Activated naive CD8-positive, alpha-beta T cell treated with anti-CD3 and anti-CD28 coated beads, Interleukin-2, amount 50 U/mL, for 24 hours (primary cell): ENCODE measurements around the gene NAB1.

Source experiments
- ATAC-seq: fragments of 150-1000 bp; cut with Tn5 transposase; one replicate; pipeline ENCODE4 v1.10.0; 2021
- DNase-seq: peaks from one replicate; pipeline ENCODE4 v3.0.0; 2021
- H3K27ac Mint-ChIP-seq: one replicate; pipeline ENCODE4 v1.8.0; 2021; ENCODE audit warnings: mild to moderate bottlenecking, mixed read lengths
- H3K27me3 Mint-ChIP-seq: one replicate; pipeline ENCODE4 v1.8.0; 2021; ENCODE audit warnings: mixed read lengths
- H3K36me3 Mint-ChIP-seq: one replicate; pipeline ENCODE4 v1.8.0; 2021; ENCODE audit warnings: low read depth, mixed read lengths
- H3K4me1 Mint-ChIP-seq: one replicate; pipeline ENCODE4 v1.8.0; 2021; ENCODE audit warnings: mixed read lengths
- H3K4me3 Mint-ChIP-seq: one replicate; pipeline ENCODE4 v1.8.0; 2021; ENCODE audit warnings: mild to moderate bottlenecking, moderate library complexity, mixed read lengths
- H3K9me3 Mint-ChIP-seq: one replicate; pipeline ENCODE4 v1.8.0; 2021; ENCODE audit warnings: mixed read lengths

The NAB1 gene

DNA sequence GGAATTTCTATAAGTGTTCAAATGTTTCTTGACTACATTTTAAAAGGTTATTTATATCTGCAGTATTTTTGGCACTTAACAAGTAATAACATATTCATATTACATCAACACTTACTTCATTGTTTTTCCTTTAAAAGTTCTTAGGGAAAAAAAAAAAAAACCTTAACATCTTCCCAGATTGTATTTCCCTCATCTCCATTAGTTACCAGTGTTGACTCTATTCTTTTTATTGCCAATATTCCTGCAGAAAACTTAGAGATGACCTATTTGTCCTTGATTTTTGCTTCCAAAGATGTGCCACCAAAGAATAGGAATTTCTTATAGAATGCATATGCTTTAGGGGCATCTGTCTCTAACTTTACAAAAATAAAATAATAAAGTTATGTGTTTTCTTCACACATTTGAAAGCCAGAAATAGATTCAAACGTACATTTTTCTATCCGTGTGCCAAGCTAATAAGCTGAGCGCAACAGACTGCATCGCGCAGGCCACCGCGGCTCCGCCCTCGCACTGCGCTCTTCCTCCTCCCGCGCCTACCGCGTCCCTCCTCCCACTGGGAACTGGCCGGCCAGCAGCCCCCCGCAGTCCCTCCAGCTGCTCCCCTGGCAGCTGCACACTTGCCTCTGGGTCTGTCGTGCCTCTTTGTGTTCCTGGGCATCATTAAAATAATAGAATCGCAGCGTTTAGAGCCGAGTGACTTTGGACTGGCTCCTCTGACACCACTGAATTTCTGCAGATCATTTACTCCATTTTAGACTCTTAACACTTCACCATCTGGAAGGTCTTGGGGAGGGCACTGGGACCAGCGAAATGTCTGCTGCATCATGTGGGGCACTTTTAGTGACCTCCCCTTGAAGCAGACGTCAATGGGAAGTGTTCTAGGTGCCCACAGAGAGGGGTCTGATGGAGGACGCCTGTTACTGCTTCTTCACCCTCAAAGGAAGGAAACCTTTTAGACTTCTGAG, 21.2 kb upstream of the NAB1 start:
- peaks cover 23% of the 10 kb centered on the region for H3K4me1 Mint-ChIP-seq
- no peaks in the 10 kb centered on the region for H3K36me3 Mint-ChIP-seq
- peaks cover 5% of the 10 kb centered on the region for H3K27me3 Mint-ChIP-seq
- no peak overlapping the region for H3K27ac Mint-ChIP-seq
- DNase-seq (peak; percentile 30), ATAC-seq (peak; percentile 49)
- peak overlapping the region; percentile 76 for H3K4me3 Mint-ChIP-seq
- peaks cover 13% of the 10 kb centered on the region for H3K9me3 Mint-ChIP-seq

DNA sequence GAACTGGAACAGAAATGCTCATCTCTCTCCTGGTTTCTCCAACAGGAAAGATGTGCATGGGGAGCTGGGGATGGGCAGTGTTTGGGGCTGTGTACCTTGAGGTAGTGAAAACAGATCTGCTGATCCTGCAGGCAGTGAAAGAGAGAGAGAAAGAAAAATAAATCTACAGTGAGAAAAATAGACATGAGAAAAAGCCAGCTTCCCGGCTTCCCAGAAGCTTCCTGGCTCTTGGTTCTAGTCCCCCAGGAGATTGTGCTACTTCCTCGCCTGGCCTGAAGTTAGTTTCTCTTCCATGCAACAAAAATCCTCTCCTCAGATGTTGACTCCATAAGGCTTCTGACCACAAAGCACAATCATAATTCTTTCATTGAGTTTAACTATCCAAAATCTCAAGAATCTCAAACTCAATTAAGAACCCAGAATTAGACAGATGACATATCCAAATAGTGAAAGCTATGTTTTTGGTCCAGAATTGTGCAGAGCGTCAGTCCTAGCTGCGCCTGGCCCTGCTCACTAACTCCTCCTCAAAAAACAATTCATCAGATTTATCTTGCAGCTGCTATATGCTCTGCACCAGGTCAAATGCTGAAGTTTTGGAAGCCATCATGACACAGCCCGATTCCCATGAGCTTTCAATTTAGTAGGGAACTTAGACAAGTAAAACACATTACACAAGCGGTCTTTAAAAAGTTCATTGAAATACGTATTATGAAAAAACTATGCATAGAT, 20.1 kb upstream of the NAB1 start:
- no peak for DNase-seq
- Mint-ChIP-seq H3K4me3 (no peak overlapping the region), H3K4me1 (peaks cover 20% of the 10 kb centered on the region), H3K27ac (no peak overlapping the region), H3K27me3 (peaks cover 5% of the 10 kb centered on the region), H3K9me3 (peaks cover 8% of the 10 kb centered on the region), H3K36me3 (no peaks in the 10 kb centered on the region)
- no peak for ATAC-seq

DNA sequence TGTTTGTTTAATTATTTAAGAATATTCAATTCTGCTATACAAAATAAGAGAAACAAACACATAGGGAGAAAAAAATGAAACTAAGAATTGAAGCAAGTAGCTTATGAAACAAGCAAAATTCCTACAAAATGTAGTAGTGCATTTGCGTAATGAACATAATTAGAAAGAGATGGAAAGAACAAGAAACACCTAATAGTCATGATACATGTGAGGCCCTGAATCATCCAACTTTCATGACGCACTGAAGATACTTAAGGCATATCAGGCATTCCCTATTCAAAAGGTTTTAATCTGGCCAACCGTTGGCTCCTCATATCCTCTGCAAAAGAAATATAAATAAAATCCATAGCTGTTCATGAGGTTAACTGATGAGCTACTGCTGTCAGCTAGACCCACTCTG, 14.5 kb upstream of the NAB1 start:
- H3K4me1 Mint-ChIP-seq, result peaks cover 11% of the 10 kb centered on the region
- H3K4me3 Mint-ChIP-seq, result no peak overlapping the region
- no peaks in the 10 kb centered on the region for H3K9me3 Mint-ChIP-seq
- DNase-seq (no peak), ATAC-seq (no peak)
- no peaks in the 10 kb centered on the region for H3K27me3 Mint-ChIP-seq
- no peaks in the 10 kb centered on the region for H3K36me3 Mint-ChIP-seq
- no peak overlapping the region for H3K27ac Mint-ChIP-seq

DNA sequence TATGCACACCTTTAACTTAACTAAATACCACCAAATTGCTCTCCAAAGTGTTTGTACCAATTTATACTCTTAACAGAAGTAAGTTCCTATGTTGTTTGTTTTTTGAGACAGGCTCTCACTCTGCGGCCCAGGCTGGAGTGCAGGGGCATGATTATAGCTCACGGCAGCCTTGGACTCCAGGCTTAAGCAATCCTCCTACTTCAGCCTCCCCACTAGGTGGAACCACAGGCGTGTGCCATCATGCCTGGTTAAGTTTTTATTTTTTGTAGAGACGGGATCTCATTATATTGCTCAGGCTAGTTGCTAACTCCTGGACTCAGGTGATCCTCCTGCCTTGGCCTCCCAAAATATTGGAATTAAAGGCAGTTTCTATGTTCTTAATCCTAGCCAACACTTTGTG, 13.1 kb upstream of the NAB1 start:
- peaks cover 11% of the 10 kb centered on the region for H3K4me1 Mint-ChIP-seq
- no peak for ATAC-seq
- DNase-seq, result no peak
- no peaks in the 10 kb centered on the region for H3K9me3 Mint-ChIP-seq
- H3K4me3 Mint-ChIP-seq, result no peak overlapping the region
- H3K36me3 Mint-ChIP-seq, result no peaks in the 10 kb centered on the region
- H3K27ac Mint-ChIP-seq, result no peak overlapping the region
- no peaks in the 10 kb centered on the region for H3K27me3 Mint-ChIP-seq

DNA sequence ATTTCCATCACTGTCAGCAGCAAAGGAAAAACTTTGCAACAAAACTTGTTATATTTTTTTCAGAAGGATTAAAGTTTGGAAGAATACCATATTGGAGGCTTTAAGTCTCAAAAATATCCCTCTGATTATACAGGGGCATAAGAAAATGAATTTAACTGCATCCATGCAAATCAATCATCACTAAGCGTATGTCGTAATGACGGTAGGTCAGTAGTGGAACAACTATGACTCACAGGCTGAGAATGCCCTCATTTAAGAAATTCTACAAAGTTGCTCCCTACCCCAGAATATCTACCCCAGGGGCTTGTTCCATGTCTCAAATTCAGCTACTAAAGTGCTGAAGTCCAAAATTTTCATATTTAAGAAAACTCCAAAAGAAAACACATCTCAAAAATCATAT, 12.5 kb upstream of the NAB1 start:
- DNase-seq (no peak), ATAC-seq (peak; percentile 52)
- no peak overlapping the region for H3K4me3 Mint-ChIP-seq
- H3K9me3 Mint-ChIP-seq, result no peaks in the 10 kb centered on the region
- no peaks in the 10 kb centered on the region for H3K27me3 Mint-ChIP-seq
- no peak overlapping the region for H3K27ac Mint-ChIP-seq
- peaks cover 11% of the 10 kb centered on the region for H3K4me1 Mint-ChIP-seq
- H3K36me3 Mint-ChIP-seq, result no peaks in the 10 kb centered on the region

DNA sequence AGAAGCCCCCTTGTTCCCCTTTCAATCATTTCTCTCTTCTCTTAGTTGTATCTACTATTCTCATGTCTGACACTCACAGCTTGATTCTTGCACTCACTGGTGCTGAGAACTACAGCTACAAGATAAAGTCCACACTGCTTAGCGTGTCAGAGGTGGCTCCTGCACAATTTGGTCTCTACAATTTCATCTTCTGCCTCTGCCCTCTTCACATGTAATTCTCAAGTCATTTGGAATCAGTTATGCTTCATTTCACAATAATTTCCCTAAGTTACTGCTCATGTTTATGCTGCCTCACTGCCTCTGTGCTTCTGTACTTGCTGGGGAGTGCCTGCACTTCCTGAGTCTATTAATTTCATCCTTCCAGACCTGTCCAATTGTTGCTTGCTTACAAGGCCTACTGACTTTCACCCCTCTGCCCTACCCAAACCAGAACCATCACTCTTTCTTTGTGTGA, 11.6 kb upstream of the NAB1 start:
- Mint-ChIP-seq H3K4me3 (no peak overlapping the region), H3K36me3 (no peaks in the 10 kb centered on the region), H3K27me3 (no peaks in the 10 kb centered on the region), H3K9me3 (no peaks in the 10 kb centered on the region), H3K4me1 (peaks cover 11% of the 10 kb centered on the region), H3K27ac (peak overlapping the region; percentile 21)
- DNase-seq (no peak), ATAC-seq (peak; percentile 24)

DNA sequence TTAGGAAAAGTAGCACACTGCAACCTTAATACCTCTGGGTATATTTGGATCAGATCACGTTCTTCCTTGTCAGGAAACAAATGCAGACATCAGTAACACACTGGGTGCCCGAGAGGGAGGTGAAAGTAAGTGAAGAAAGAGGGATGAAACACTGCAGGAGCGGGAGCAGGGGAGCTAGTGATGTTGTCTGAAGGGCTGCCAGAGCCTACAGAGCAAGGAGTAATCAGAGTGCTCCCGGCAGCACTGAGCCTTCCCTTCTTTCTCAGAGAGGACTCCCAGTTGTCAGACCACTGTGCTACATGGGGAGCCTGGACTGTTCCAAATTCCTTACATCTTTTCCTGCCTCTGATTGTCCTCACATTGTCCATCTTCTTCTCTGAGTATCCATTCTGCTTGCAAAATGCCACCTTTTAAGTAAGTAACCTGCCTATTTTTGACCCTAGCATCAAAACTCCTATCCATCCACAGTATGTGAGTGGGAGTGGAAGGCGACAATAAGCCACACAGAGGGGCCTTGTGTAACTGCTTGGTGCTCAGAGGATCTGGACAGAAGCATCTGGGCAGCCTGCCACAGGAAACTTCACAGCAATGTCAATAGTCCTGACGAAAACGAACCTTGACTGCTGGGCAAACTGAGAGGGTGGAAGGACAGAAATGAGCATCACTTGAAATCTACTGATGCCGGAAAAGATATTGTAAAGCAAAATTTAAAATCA, 10.8 kb upstream of the NAB1 start:
- Mint-ChIP-seq H3K9me3 (no peaks in the 10 kb centered on the region), H3K27me3 (no peaks in the 10 kb centered on the region), H3K36me3 (no peaks in the 10 kb centered on the region), H3K4me3 (no peak overlapping the region), H3K27ac (no peak overlapping the region), H3K4me1 (peaks cover 12% of the 10 kb centered on the region)
- ATAC-seq (no peak), DNase-seq (no peak)

DNA sequence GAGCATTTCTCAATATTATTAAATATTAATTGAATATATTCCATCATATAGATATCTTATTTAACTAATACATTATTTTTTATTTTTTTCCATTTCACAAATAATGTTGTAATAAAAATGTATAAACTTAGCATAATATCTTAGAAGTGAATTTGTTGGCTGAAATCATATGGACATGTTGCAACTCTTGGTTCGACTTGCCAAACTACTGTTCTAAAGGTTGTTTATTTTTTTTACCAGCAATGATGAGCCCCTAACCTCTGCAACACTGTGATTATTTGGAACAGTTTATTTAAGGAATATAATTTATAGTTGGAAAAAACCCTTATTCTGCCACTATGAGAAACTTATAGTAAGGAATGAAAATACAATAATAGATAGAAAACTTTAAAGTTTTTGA, 8.8 kb upstream of the NAB1 start:
- no peak for ATAC-seq
- H3K27ac Mint-ChIP-seq, result no peak overlapping the region
- peaks cover 22% of the 10 kb centered on the region for H3K4me1 Mint-ChIP-seq
- H3K4me3 Mint-ChIP-seq, result no peak overlapping the region
- no peaks in the 10 kb centered on the region for H3K27me3 Mint-ChIP-seq
- DNase-seq, result no peak
- H3K36me3 Mint-ChIP-seq, result no peaks in the 10 kb centered on the region
- no peaks in the 10 kb centered on the region for H3K9me3 Mint-ChIP-seq

DNA sequence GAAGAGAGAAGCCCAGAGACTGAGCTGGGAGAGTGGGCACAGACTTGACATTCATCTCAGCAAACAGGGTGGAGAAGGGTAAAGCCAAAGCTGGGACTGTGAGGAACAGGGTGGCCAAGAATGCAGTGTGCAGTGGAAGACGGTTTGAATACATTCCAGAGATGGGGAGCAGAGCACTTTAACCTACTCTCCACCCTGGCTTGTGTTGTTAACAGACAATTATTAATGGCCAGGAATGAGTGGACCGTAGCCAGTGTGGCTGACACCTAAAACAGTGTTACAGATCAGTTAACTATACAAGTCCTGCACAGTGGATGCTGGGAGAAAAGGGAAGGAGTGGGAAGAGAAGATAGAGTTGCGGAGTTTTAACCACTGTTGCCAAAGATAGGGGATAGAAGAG, 7.4 kb upstream of the NAB1 start:
- Mint-ChIP-seq H3K9me3 (no peaks in the 10 kb centered on the region), H3K27ac (no peak overlapping the region), H3K4me1 (peaks cover 20% of the 10 kb centered on the region), H3K36me3 (no peaks in the 10 kb centered on the region), H3K4me3 (no peak overlapping the region), H3K27me3 (no peaks in the 10 kb centered on the region)
- DNase-seq, result no peak
- ATAC-seq, result no peak

DNA sequence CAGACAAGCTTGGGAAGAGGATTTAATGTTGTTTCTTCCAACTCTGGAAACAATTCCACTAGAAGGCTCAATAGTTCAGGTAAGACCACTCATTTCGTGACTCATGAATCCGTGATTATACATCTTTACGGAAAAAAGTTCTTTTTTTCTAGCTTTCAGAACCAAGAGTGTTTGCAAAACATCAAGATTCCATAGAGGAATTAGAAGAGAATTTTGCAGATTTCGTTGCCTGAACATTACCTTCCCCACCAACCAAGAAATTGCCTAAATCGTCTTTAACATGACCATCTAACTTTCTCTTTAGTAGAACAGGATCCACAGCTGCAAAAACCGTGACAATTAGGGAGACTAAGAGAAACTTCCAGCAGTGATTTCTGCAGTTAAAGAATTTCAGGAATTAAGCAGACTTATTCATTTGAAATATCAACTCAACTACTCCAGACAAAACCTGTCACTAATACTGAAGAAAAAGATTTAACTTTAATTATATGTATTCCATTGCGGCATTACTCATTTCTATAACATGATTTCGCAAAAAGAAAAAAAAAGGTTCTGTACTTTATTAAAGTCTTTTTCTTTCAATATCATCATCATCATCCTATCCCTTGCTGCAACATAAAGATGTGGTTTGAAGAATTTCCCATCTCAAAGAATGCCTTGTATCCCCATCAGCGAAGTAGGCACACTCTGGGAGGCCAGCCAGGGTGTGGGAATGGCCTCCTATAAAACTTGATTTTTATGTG, 1.9 kb upstream of the NAB1 start:
- no peak overlapping the region for H3K4me3 Mint-ChIP-seq
- no peak overlapping the region for H3K27ac Mint-ChIP-seq
- peaks cover 51% of the 10 kb centered on the region for H3K4me1 Mint-ChIP-seq
- H3K27me3 Mint-ChIP-seq, result no peaks in the 10 kb centered on the region
- ATAC-seq (no peak), DNase-seq (no peak)
- no peaks in the 10 kb centered on the region for H3K9me3 Mint-ChIP-seq
- H3K36me3 Mint-ChIP-seq, result peaks cover 5% of the 10 kb centered on the region

DNA sequence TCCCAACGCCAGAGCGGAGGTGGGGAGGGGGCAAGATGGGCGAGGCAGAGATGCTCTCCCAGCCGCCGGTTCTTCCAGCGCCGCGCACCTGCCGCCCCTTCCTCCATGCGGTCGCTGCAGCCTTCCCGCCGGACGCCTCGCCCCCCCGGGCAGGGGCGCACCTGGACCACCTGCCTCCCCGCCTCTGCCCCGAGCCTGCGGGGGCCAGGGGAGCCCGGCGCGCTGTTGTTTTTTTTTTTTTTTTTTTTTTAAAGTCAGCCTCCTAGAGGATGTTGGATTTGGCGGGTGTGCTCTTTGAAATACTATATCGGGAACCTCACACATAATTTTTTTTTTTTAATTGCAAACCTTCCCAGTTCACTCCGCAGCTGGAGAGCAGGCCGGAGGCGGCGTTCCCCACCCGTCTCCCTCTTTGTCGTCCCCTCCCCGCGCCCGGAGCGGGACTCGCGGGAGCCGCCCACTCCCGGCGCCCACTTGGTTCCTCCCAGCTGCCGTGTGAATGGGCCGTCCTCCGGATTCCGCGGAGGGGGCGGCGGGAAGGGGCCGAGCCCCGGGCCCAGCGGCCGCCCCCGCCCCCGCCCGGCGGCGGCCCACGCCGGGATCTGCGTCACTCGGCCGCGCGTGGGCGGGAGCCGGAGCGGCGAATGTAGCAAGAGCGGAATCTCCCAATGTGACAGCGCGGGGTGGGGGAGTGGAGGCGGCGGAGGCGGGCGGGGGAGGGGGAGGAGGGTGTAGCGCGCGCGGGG, 421 bp upstream of the NAB1 start:
- Mint-ChIP-seq H3K27me3 (no peaks in the 10 kb centered on the region), H3K27ac (peak overlapping the region; percentile 69), H3K4me1 (peaks cover 48% of the 10 kb centered on the region), H3K9me3 (no peaks in the 10 kb centered on the region), H3K4me3 (peak overlapping the region; percentile 75), H3K36me3 (peaks cover 5% of the 10 kb centered on the region)
- DNase-seq, result peak; percentile 79
- ATAC-seq, result peak; percentile 65

DNA sequence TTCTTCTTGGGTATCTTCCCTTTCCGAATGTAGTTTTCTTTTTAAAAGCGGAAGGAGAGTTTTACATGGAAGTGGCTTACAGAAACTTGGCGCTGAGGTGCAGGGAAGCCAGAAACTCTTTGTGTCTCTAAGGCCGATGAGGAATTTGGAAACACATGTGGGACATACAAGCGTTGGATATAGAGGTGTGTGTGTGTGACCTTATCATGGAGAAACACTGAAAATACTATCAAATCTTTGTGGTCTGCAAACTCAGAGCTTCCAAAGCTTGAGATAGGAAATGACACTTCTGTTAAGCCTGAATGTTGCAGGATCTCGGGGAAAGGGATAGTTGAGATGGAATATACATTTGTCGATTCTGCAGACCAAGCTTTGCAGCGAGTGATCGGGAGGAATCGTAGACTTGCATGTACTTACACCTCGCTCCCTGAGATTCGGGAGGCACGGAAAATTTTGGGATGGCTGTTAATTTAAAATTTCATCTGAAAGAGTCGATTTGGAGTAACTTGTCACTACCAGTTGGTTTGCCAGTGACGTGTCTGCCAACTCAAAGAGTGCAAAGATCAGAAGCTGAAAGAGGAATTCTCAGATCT, 1.0 kb downstream of the NAB1 start:
- DNase-seq, result peak; percentile 12
- no peaks in the 10 kb centered on the region for H3K9me3 Mint-ChIP-seq
- no peaks in the 10 kb centered on the region for H3K27me3 Mint-ChIP-seq
- peaks cover 5% of the 10 kb centered on the region for H3K36me3 Mint-ChIP-seq
- peaks cover 42% of the 10 kb centered on the region for H3K4me1 Mint-ChIP-seq
- peak; percentile 27 for ATAC-seq
- H3K27ac Mint-ChIP-seq, result peak overlapping the region; percentile 93
- peak overlapping the region; percentile 90 for H3K4me3 Mint-ChIP-seq

DNA sequence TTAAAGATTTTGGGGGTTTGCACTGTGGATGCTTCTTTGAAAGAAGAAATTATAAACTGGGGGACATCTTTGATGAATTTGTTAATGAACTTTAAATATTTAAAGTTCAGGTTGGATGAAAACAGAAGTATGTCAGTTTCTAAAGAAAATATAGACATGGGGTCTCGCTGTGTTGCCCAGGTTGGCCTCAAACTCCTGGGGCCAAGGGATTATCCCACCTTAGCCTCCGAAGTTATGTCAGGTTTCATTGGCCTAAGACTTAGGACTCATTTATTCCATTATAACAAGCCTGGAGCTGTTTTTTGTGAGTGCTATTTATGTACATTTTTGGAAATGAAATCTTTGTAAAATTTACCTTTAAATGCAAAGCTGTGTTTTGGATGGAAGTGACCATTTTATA, 2.5 kb downstream of the NAB1 start:
- H3K4me1 Mint-ChIP-seq, result peaks cover 46% of the 10 kb centered on the region
- no peak for DNase-seq
- H3K27me3 Mint-ChIP-seq, result no peaks in the 10 kb centered on the region
- H3K9me3 Mint-ChIP-seq, result no peaks in the 10 kb centered on the region
- no peak overlapping the region for H3K27ac Mint-ChIP-seq
- no peak for ATAC-seq
- peak overlapping the region; percentile 90 for H3K4me3 Mint-ChIP-seq
- peaks cover 9% of the 10 kb centered on the region for H3K36me3 Mint-ChIP-seq
